D341Med (cell line): ENCODE results near the gene PLCG2.
"Not testable (repeated sequence)": the region's sequence is repeated elsewhere in the genome, so short reads cannot be mapped to it uniquely, and the experiment has no call there.

ENCODE experiments used
- DNase-seq: peaks from one replicate; pipeline ENCODE4 v3.0.0; 2012; ENCODE audit warnings: low spot score

PLCG2 gene

GRCh38 chr16:82004601-82005000, 225.5 kb downstream of the PLCG2 start:
- DNase-seq: no peak

- DNase-seq: peak; percentile 58
Observed at GRCh38 chr16:82005027-82005830, 226.1 kb downstream of the PLCG2 start.

GRCh38 chr16:82006036-82006435, 226.9 kb downstream of the PLCG2 start:
- DNase-seq: no peak

GRCh38 chr16:82007189-82007588, 228.1 kb downstream of the PLCG2 start:
- no peak for DNase-seq

GRCh38 chr16:82008957-82009592, 230.0 kb downstream of the PLCG2 start:
- DNase-seq: no peak

GRCh38 chr16:82009789-82010188, 230.7 kb downstream of the PLCG2 start:
- DNase-seq: not testable (repeated sequence)

- no peak for DNase-seq
Observed at GRCh38 chr16:82010649-82011048, 231.6 kb downstream of the PLCG2 start.

- no peak for DNase-seq
Observed at GRCh38 chr16:82011199-82011641, 232.1 kb downstream of the PLCG2 start, which contains the start of gene SDR42E1. Gene SDR42E1 (minus strand): TSS chr16:82011470. CDS start chr16:82000858, 10,612 bp downstream.
